ENCODE measurements around the gene TMEM169.

Gene TMEM169

GRCh38 chr2:216142540-216142939 lies 60.8 kb downstream of the TMEM169 start:
- no peak overlapping the region for H3K27ac ChIP-seq
- TF ChIP-seq CTCF (IDR thresholded peaks at IDR 0.05), result no peak
- TF ChIP-seq ZFX (IDR thresholded peaks at IDR 0.05; ENCODE audit: borderline replicate concordance), result no peak

- TF ChIP-seq ZFX (IDR thresholded peaks at IDR 0.05; ENCODE audit: borderline replicate concordance) (no peak), CTCF (IDR thresholded peaks at IDR 0.05) (no peak)
- no peak overlapping the region for H3K27ac ChIP-seq
These were observed 62.7 kb downstream of the TMEM169 start for GRCh38 chr2:216144372-216144771.

- TF ChIP-seq ZFX (IDR thresholded peaks at IDR 0.05; ENCODE audit: borderline replicate concordance) (no peak), CTCF (IDR thresholded peaks at IDR 0.05) (no peak)
- H3K27ac ChIP-seq, result no peak overlapping the region
These were observed 63.1 kb downstream of the TMEM169 start for GRCh38 chr2:216144857-216145256.

- no peak overlapping the region for H3K27ac ChIP-seq
- TF ChIP-seq CTCF (IDR thresholded peaks at IDR 0.05) (no peak), ZFX (IDR thresholded peaks at IDR 0.05; ENCODE audit: borderline replicate concordance) (no peak)
These were observed 64.9 kb downstream of the TMEM169 start for GRCh38 chr2:216146573-216146972.

GRCh38 chr2:216147172-216148131 lies 65.7 kb downstream of the TMEM169 start:
- TF ChIP-seq ZFX (IDR thresholded peaks at IDR 0.05; ENCODE audit: borderline replicate concordance), result no peak
- no peak for TF ChIP-seq CTCF (IDR thresholded peaks at IDR 0.05)
- no peak overlapping the region for H3K27ac ChIP-seq

GRCh38 chr2:216148983-216149382 lies 67.3 kb downstream of the TMEM169 start:
- no peak overlapping the region for H3K27ac ChIP-seq
- TF ChIP-seq ZFX (IDR thresholded peaks at IDR 0.05; ENCODE audit: borderline replicate concordance), result no peak
- TF ChIP-seq CTCF (IDR thresholded peaks at IDR 0.05), result no peak

GRCh38 chr2:216149741-216150140 lies 68.0 kb downstream of the TMEM169 start:
- TF ChIP-seq CTCF (IDR thresholded peaks at IDR 0.05) (no peak), ZFX (IDR thresholded peaks at IDR 0.05; ENCODE audit: borderline replicate concordance) (no peak)
- no peak overlapping the region for H3K27ac ChIP-seq
